Measurements from ENCODE around the gene HAVCR2. TPM values are rescaled to one million over a fixed set of nuclear protein-coding genes. Genes with fewer than 3 reads are reported as not detected.

The HAVCR2 gene
- polyA plus RNA-seq, 1 of the 3 experiments (the other 2 are of a cell fraction) = 0.12 TPM

DNA sequence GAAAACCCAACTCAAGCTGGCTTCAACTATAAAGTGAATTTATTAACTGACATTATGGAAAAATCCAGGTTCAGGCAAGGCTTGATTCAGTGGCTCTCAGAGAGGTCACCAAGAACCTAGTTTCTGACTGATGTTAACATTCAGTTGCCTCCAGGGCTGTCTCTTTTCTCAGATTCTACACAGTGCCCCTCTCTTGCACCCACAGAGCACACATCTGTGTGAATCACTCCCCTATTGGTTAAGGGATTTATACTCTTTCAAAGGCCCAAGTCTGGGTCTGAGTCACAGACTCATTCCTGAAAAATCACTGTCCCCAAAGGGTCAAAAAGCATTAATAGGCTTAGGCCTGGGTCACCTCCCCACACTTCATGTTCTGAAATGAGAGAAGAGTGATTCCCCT lies 6.2 kb upstream of the HAVCR2 start:
- DNase-seq = no peak

More for the DNA sequence above, 6.2 kb upstream of the HAVCR2 start:
- no peaks in the 10 kb centered on the region for H3K9me3 ChIP-seq
- no peaks in the 10 kb centered on the region for H3K9me2 ChIP-seq
- no peaks in the 10 kb centered on the region for H3K36me3 ChIP-seq (replicated peaks in 1 of 2; ENCODE audit: control insufficient read depth in 1 of 2, insufficient read depth in 2 of 2, low read length in 1 of 2)
- H3K27me3 ChIP-seq (ENCODE audit: insufficient read depth) = no peaks in the 10 kb centered on the region
- TF ChIP-seq, protein P1, sequence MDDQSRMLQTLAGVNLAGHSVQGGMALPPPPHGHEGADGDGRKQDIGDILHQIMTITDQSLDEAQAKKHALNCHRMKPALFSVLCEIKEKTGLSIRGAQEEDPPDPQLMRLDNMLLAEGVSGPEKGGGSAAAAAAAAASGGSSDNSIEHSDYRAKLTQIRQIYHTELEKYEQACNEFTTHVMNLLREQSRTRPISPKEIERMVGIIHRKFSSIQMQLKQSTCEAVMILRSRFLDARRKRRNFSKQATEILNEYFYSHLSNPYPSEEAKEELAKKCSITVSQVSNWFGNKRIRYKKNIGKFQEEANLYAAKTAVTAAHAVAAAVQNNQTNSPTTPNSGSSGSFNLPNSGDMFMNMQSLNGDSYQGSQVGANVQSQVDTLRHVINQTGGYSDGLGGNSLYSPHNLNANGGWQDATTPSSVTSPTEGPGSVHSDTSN (IDR thresholded peaks at IDR 0.05) = no peak
- TF ChIP-seq ELF1 (IDR thresholded peaks at IDR 0.05) (no peak), EZH2phosphoT487 (IDR thresholded peaks at IDR 0.05; ENCODE audit: borderline replicate concordance, low read depth) (no peak), FOSL2 (IDR thresholded peaks at IDR 0.05; ENCODE audit: borderline replicate concordance, low read depth) (no peak), GABPA (IDR thresholded peaks at IDR 0.05; ENCODE audit: low read depth) (no peak), TAF1 (IDR thresholded peaks at IDR 0.05; ENCODE audit: borderline replicate concordance, low read depth, low read length) (no peak), FOXJ3 (CRISPR knock-in tag; IDR thresholded peaks at IDR 0.05) (no peak), RFX5 (IDR thresholded peaks at IDR 0.05; ENCODE audit: low read length) (no peak), FOXM1 (IDR thresholded peaks at IDR 0.05; ENCODE audit: low read depth) (no peak), RCOR1 (IDR thresholded peaks at IDR 0.05; ENCODE audit: low read length) (no peak)
- TF ChIP-seq, protein P2, sequence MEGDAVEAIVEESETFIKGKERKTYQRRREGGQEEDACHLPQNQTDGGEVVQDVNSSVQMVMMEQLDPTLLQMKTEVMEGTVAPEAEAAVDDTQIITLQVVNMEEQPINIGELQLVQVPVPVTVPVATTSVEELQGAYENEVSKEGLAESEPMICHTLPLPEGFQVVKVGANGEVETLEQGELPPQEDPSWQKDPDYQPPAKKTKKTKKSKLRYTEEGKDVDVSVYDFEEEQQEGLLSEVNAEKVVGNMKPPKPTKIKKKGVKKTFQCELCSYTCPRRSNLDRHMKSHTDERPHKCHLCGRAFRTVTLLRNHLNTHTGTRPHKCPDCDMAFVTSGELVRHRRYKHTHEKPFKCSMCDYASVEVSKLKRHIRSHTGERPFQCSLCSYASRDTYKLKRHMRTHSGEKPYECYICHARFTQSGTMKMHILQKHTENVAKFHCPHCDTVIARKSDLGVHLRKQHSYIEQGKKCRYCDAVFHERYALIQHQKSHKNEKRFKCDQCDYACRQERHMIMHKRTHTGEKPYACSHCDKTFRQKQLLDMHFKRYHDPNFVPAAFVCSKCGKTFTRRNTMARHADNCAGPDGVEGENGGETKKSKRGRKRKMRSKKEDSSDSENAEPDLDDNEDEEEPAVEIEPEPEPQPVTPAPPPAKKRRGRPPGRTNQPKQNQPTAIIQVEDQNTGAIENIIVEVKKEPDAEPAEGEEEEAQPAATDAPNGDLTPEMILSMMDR (IDR thresholded peaks at IDR 0.05) = no peak
- TF ChIP-seq, protein P3, sequence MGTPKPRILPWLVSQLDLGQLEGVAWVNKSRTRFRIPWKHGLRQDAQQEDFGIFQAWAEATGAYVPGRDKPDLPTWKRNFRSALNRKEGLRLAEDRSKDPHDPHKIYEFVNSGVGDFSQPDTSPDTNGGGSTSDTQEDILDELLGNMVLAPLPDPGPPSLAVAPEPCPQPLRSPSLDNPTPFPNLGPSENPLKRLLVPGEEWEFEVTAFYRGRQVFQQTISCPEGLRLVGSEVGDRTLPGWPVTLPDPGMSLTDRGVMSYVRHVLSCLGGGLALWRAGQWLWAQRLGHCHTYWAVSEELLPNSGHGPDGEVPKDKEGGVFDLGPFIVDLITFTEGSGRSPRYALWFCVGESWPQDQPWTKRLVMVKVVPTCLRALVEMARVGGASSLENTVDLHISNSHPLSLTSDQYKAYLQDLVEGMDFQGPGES (IDR thresholded peaks at IDR 0.05; ENCODE audit: low read depth, low read length) = no peak
- TF ChIP-seq, protein P4, sequence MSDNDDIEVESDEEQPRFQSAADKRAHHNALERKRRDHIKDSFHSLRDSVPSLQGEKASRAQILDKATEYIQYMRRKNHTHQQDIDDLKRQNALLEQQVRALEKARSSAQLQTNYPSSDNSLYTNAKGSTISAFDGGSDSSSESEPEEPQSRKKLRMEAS (IDR thresholded peaks at IDR 0.05; ENCODE audit: low read depth) = no peak
- TF ChIP-seq, protein P5, sequence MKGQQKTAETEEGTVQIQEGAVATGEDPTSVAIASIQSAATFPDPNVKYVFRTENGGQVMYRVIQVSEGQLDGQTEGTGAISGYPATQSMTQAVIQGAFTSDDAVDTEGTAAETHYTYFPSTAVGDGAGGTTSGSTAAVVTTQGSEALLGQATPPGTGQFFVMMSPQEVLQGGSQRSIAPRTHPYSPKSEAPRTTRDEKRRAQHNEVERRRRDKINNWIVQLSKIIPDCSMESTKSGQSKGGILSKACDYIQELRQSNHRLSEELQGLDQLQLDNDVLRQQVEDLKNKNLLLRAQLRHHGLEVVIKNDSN (IDR thresholded peaks at IDR 0.05; ENCODE audit: borderline replicate concordance, low read depth) = no peak
- TF ChIP-seq, protein P6, sequence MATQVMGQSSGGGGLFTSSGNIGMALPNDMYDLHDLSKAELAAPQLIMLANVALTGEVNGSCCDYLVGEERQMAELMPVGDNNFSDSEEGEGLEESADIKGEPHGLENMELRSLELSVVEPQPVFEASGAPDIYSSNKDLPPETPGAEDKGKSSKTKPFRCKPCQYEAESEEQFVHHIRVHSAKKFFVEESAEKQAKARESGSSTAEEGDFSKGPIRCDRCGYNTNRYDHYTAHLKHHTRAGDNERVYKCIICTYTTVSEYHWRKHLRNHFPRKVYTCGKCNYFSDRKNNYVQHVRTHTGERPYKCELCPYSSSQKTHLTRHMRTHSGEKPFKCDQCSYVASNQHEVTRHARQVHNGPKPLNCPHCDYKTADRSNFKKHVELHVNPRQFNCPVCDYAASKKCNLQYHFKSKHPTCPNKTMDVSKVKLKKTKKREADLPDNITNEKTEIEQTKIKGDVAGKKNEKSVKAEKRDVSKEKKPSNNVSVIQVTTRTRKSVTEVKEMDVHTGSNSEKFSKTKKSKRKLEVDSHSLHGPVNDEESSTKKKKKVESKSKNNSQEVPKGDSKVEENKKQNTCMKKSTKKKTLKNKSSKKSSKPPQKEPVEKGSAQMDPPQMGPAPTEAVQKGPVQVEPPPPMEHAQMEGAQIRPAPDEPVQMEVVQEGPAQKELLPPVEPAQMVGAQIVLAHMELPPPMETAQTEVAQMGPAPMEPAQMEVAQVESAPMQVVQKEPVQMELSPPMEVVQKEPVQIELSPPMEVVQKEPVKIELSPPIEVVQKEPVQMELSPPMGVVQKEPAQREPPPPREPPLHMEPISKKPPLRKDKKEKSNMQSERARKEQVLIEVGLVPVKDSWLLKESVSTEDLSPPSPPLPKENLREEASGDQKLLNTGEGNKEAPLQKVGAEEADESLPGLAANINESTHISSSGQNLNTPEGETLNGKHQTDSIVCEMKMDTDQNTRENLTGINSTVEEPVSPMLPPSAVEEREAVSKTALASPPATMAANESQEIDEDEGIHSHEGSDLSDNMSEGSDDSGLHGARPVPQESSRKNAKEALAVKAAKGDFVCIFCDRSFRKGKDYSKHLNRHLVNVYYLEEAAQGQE (IDR thresholded peaks at IDR 0.05; ENCODE audit: low read depth, low read length) = no peak
- TF ChIP-seq, protein P7, sequence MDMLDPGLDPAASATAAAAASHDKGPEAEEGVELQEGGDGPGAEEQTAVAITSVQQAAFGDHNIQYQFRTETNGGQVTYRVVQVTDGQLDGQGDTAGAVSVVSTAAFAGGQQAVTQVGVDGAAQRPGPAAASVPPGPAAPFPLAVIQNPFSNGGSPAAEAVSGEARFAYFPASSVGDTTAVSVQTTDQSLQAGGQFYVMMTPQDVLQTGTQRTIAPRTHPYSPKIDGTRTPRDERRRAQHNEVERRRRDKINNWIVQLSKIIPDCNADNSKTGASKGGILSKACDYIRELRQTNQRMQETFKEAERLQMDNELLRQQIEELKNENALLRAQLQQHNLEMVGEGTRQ (IDR thresholded peaks at IDR 0.05; ENCODE audit: borderline replicate concordance, low read depth, low read length) = no peak
- no peak overlapping the region for H3K9ac ChIP-seq
- no peaks in the 10 kb centered on the region for H4K20me1 ChIP-seq (ENCODE audit: insufficient read depth)
- no peak overlapping the region for H3K4me2 ChIP-seq
- CTCF ChIA-PET = interaction anchor here (1.1 kb wide), 1 partner anchor 17 kb away, joined by 3 read pairs; no protein-coding TSS in a partner anchor
- no peak overlapping the region for H3K4me3 ChIP-seq (ENCODE audit: low read depth in 2 of 2, low read length in 1 of 2)
- H3K27ac ChIP-seq (ENCODE audit: low read depth in 2 of 2, low read length in 1 of 2) = no peak overlapping the region
- H3K79me2 ChIP-seq (ENCODE audit: insufficient read depth) = no peaks in the 10 kb centered on the region
- POLR2A ChIA-PET = no interaction called here
- H3F3A ChIP-seq (replicated peaks; ENCODE audit: insufficient read depth) = no peaks in the 10 kb centered on the region
- no peak overlapping the region for H2AFZ ChIP-seq (ENCODE audit: low read depth)
- no peaks in the 10 kb centered on the region for H3K4me1 ChIP-seq (ENCODE audit: control insufficient read depth in 1 of 2, insufficient read depth in 2 of 2, low read depth in 1 of 2, low read length in 1 of 2)

Measured in SK-N-SH (cell line).